SK-N-SH treated with all-trans-retinoic acid at 6 μM for 48 hours (cell line): ENCODE measurements around the gene P2RX2.

Experiments
- ATAC-seq: fragments of 200-7000 bp; cut with Tn5 transposase; 3 replicates; pipeline ENCODE4 v1.9.1; 2020; ENCODE audit warnings: mild to moderate bottlenecking, moderate library complexity
- ARNTL ChIP-seq: fragments of 450-650 bp; formaldehyde crosslinking; IDR thresholded peaks from 2 replicates; pipeline ENCODE4 v1.5.0; 2020; ENCODE audit warnings: low read depth, mild to moderate bottlenecking, moderate library complexity, borderline replicate concordance
- BACH2 ChIP-seq: fragments of 250-450 bp; sonication (Bioruptor Pico); IDR thresholded peaks from 2 replicates; pipeline ENCODE4 v1.9.0; 2021; ENCODE audit warnings: mild to moderate bottlenecking, borderline replicate concordance
- CREB5 ChIP-seq: fragments of 250-450 bp; sonication (Bioruptor Pico); IDR thresholded peaks from 2 replicates; pipeline ENCODE4 v1.5.1; 2020; ENCODE audit warnings: low read depth, mild to moderate bottlenecking, moderate library complexity
- CSDC2 ChIP-seq: fragments of 250-450 bp; sonication (Bioruptor Pico); IDR thresholded peaks from 2 replicates; pipeline ENCODE4 v1.5.0; 2020; ENCODE audit warnings: mild to moderate bottlenecking, moderate library complexity
- ESRRG ChIP-seq: fragments of 250-450 bp; sonication (Bioruptor Pico); IDR thresholded peaks from 2 replicates; pipeline ENCODE4 v1.6.1; 2021; ENCODE audit warnings: mild to moderate bottlenecking
- GLIS3 ChIP-seq: fragments of 250-450 bp; sonication (Bioruptor Pico); IDR thresholded peaks from 2 replicates; pipeline ENCODE4 v1.5.0; 2020; ENCODE audit warnings: mild to moderate bottlenecking, moderate library complexity
- ISL1 ChIP-seq: fragments of 250-450 bp; sonication (Bioruptor Pico); IDR thresholded peaks from 2 replicates; pipeline ENCODE4 v2.1.2; 2022; ENCODE audit warnings: mild to moderate bottlenecking, moderate library complexity
- OSR1 ChIP-seq: fragments of 250-450 bp; sonication (Bioruptor Pico); IDR thresholded peaks from 2 replicates; pipeline ENCODE4 v1.8.0; 2022; ENCODE audit warnings: moderate library complexity, mild to moderate bottlenecking, inconsistent platforms
- PATZ1 ChIP-seq: fragments of 250-450 bp; sonication (Bioruptor Pico); IDR thresholded peaks from 2 replicates; pipeline ENCODE4 v1.8.0; 2020; ENCODE audit warnings: mild to moderate bottlenecking, moderate library complexity, borderline replicate concordance
- POU6F1 ChIP-seq: fragments of 250-450 bp; sonication (Bioruptor Pico); IDR thresholded peaks from 2 replicates; pipeline ENCODE4 v1.8.0; 2021; ENCODE audit warnings: low read depth, mild to moderate bottlenecking, moderate library complexity, borderline replicate concordance
- PPARA ChIP-seq: fragments of 250-450 bp; sonication (Bioruptor Pico); IDR thresholded peaks from 2 replicates; pipeline ENCODE4 v1.5.0; 2020; ENCODE audit warnings: mild to moderate bottlenecking, borderline replicate concordance
- RARB ChIP-seq: fragments of 250-450 bp; sonication (Bioruptor Pico); IDR thresholded peaks from 2 replicates; pipeline ENCODE4 v1.8.0; 2021; ENCODE audit warnings: mild to moderate bottlenecking, moderate library complexity
- SNAI2 ChIP-seq: fragments of 250-450 bp; sonication (Bioruptor Pico); IDR thresholded peaks from 2 replicates; pipeline ENCODE4 v1.5.0; 2020; ENCODE audit warnings: mild to moderate bottlenecking, moderate library complexity
- TCF4 ChIP-seq: fragments of 250-450 bp; sonication (Bioruptor Pico); IDR thresholded peaks from 2 replicates; pipeline ENCODE4 v1.8.0; 2021; ENCODE audit warnings: mild to moderate bottlenecking, moderate library complexity, borderline replicate concordance
- TOX ChIP-seq: fragments of 250-450 bp; sonication (Bioruptor Pico); IDR thresholded peaks from 2 replicates; pipeline ENCODE4 v1.8.0; 2021; ENCODE audit warnings: mild to moderate bottlenecking, moderate library complexity, borderline replicate concordance
- ZC3H10 ChIP-seq: fragments of 250-450 bp; sonication (Bioruptor Pico); IDR thresholded peaks from 2 replicates; pipeline ENCODE4 v1.5.1; 2021; ENCODE audit warnings: mild to moderate bottlenecking, moderate library complexity
- ZFP3 ChIP-seq: fragments of 250-450 bp; sonication (Bioruptor Pico); IDR thresholded peaks from 2 replicates; pipeline ENCODE4 v1.5.0; 2020; ENCODE audit warnings: mild to moderate bottlenecking, moderate library complexity
- ZNF565 ChIP-seq: fragments of 450-650 bp; formaldehyde crosslinking; conservative IDR thresholded peaks from 2 replicates; pipeline ENCODE4 v1.5.0; 2020; ENCODE audit warnings: low read depth, mild to moderate bottlenecking, moderate library complexity
- ZNF70 ChIP-seq: fragments of 450-650 bp; formaldehyde crosslinking; IDR thresholded peaks from 2 replicates; pipeline ENCODE4 v1.5.0; 2020; ENCODE audit warnings: mild to moderate bottlenecking, moderate library complexity
- ZNF8 ChIP-seq: fragments of 450-650 bp; formaldehyde crosslinking; IDR thresholded peaks from 2 replicates; pipeline ENCODE4 v1.5.0; 2020; ENCODE audit warnings: mild to moderate bottlenecking, moderate library complexity
- TF ChIP-seq, protein P1 (sequence below): fragments of 250-450 bp; sonication (Bioruptor Pico); IDR thresholded peaks from 2 replicates; pipeline ENCODE4 v1.5.1; 2021; ENCODE audit warnings: mild to moderate bottlenecking, moderate library complexity
- TF ChIP-seq, protein P2 (sequence below): fragments of 250-450 bp; sonication (Bioruptor Pico); IDR thresholded peaks from 2 replicates; pipeline ENCODE4 v1.5.0; 2020; ENCODE audit warnings: mild to moderate bottlenecking, moderate library complexity

The P2RX2 gene

DNA sequence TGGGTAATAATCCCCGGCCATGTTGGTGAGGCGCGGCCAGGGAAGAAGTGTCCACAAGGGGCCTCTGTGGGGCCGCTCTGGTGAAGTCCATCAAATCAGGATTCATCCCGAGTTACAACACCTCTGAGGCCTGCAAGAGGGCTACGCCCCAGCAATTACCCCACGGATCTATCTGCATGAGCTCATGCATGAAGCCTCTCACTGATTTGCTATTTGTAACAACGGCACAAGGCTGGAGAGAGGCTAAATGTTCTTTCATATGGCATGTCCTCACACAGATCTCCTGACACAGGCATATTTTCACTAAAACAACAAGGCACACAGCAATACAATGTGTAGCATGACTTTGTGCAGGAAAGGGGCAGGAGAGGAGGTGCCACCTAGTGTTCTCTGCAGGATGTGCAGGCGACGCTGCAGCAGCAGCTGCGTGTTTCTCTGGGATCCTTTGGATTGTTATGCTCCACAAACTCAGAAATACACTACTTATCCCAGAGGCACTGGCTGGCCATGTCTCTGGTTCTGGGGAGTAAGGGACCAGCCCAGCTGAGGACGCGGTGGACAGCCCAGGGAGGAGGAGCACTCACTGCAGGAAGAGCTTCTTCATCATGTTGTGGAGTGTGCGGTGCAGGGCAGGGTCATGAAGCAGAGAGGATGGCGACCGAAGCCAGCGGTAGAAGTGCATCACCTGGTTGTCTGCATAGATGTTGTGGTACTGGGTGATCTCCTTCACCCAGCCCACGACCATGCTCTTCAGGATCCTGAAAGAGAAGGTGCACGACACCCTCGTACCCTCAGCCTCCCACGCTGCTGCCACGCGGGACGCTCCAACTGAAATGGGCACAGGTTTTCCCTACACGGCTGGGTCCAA lies 20.2 kb downstream of the P2RX2 start:
- TF ChIP-seq ZNF70 (CRISPR knock-in tag) (no peak), GLIS3 (CRISPR knock-in tag) (no peak), POU6F1 (CRISPR knock-in tag) (no peak), OSR1 (no peak)
- TF ChIP-seq, protein P1, sequence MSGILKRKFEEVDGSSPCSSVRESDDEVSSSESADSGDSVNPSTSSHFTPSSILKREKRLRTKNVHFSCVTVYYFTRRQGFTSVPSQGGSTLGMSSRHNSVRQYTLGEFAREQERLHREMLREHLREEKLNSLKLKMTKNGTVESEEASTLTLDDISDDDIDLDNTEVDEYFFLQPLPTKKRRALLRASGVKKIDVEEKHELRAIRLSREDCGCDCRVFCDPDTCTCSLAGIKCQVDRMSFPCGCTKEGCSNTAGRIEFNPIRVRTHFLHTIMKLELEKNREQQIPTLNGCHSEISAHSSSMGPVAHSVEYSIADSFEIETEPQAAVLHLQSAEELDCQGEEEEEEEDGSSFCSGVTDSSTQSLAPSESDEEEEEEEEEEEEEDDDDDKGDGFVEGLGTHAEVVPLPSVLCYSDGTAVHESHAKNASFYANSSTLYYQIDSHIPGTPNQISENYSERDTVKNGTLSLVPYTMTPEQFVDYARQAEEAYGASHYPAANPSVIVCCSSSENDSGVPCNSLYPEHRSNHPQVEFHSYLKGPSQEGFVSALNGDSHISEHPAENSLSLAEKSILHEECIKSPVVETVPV (CRISPR knock-in tag): no peak
- peak; percentile 86 for ATAC-seq

GRCh38 chr12:132639956-132640520 lies 21.5 kb downstream of the P2RX2 start:
- TF ChIP-seq ZNF70 (CRISPR knock-in tag) (no peak), CSDC2 (CRISPR knock-in tag) (no peak), ZFP3 (CRISPR knock-in tag) (no peak), GLIS3 (CRISPR knock-in tag) (no peak), BACH2 (CRISPR knock-in tag) (no peak), ISL1 (CRISPR knock-in tag) (no peak), ZNF565 (CRISPR knock-in tag) (no peak), ARNTL (no peak), OSR1 (no peak), PATZ1 (CRISPR knock-in tag) (no peak), ZC3H10 (CRISPR knock-in tag) (no peak), POU6F1 (CRISPR knock-in tag) (no peak), ZNF8 (no peak), PPARA (no peak), CREB5 (no peak)
- TF ChIP-seq, protein P2, sequence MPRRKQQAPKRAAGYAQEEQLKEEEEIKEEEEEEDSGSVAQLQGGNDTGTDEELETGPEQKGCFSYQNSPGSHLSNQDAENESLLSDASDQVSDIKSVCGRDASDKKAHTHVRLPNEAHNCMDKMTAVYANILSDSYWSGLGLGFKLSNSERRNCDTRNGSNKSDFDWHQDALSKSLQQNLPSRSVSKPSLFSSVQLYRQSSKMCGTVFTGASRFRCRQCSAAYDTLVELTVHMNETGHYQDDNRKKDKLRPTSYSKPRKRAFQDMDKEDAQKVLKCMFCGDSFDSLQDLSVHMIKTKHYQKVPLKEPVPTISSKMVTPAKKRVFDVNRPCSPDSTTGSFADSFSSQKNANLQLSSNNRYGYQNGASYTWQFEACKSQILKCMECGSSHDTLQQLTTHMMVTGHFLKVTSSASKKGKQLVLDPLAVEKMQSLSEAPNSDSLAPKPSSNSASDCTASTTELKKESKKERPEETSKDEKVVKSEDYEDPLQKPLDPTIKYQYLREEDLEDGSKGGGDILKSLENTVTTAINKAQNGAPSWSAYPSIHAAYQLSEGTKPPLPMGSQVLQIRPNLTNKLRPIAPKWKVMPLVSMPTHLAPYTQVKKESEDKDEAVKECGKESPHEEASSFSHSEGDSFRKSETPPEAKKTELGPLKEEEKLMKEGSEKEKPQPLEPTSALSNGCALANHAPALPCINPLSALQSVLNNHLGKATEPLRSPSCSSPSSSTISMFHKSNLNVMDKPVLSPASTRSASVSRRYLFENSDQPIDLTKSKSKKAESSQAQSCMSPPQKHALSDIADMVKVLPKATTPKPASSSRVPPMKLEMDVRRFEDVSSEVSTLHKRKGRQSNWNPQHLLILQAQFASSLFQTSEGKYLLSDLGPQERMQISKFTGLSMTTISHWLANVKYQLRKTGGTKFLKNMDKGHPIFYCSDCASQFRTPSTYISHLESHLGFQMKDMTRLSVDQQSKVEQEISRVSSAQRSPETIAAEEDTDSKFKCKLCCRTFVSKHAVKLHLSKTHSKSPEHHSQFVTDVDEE: no peak
- no peak for ATAC-seq

DNA sequence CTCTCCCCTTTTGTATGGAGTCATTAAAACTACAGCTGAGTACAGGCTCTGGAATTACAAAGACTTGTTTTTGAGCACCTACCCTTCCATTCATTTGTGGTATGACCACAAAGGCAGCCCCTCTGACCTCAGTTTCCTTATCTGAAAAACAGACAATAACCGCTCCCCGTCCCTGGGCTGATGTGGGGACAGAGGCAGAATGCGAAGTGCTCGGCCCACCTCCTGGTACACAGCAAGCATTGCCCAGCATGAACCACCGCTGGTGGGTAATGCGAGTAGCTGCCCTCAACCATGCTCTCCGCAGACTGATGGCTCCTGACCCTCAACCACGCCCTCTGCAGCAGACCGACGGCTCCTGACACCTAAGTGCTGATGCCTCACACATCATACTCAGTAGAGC lies 22.4 kb downstream of the P2RX2 start:
- no peak for ATAC-seq
- TF ChIP-seq GLIS3 (CRISPR knock-in tag) (no peak), TOX (CRISPR knock-in tag) (no peak), ESRRG (CRISPR knock-in tag) (no peak), TCF4 (no peak), CREB5 (no peak), BACH2 (CRISPR knock-in tag) (no peak), PPARA (no peak), SNAI2 (CRISPR knock-in tag) (no peak), ISL1 (CRISPR knock-in tag) (no peak), ARNTL (no peak), OSR1 (no peak), RARB (CRISPR knock-in tag) (no peak), ZNF565 (CRISPR knock-in tag) (no peak), ZNF8 (no peak)
- TF ChIP-seq, protein P1 (CRISPR knock-in tag): no peak
